Motor neuron (in vitro differentiated cells): Measurements from ENCODE around the gene ASCL4. TPM values are rescaled to one million over a fixed set of nuclear protein-coding genes. Genes with fewer than 3 reads are reported as not detected.
"Not testable (repeated sequence)": the region's sequence is repeated elsewhere in the genome, so short reads cannot be mapped to it uniquely, and the experiment has no call there.

ENCODE experiments used
- ATAC-seq, 8 experiments: fragments of 200-7000 bp; cut with Tn5 transposase; replicated peaks in 6 of 8; 2 replicates each; pipeline ENCODE4 v1.8.0; 2021; ENCODE audit warnings: mild to moderate bottlenecking in 8 of 8, moderate library complexity in 8 of 8
- H3K27ac ChIP-seq, 2 donors: fragments of 250-450 bp; sonication (Bioruptor Pico); 2 replicates each; pipeline ENCODE4 v1.9.0; 2021; ENCODE audit warnings: antibody characterized with exemption in 2 of 2, mild to moderate bottlenecking in 2 of 2, moderate library complexity in 1 of 2
- H3K4me1 ChIP-seq, 2 donors: fragments of 250-450 bp; sonication (Bioruptor Pico); replicated peaks in 1 of 2; 2 replicates each; pipeline ENCODE4 v1.6.1; 2021; ENCODE audit warnings: antibody characterized with exemption in 2 of 2, mild to moderate bottlenecking in 2 of 2, moderate library complexity in 1 of 2
- H3K4me3 ChIP-seq, 5 donors: fragments of 250-450 bp; sonication (Bioruptor Pico); 2 replicates each; pipeline ENCODE4 v1.9.0; 2021; ENCODE audit warnings: antibody characterized with exemption in 5 of 5, mild to moderate bottlenecking in 5 of 5, moderate library complexity in 4 of 5
- WGBS, 10 experiments: fragments of 450-650 bp; shearing (Covaris generic); methylation state at CpG; one replicate each; pipeline ENCODE4 v1.0.0; 2022; 5-methylcytosine and 5-hydroxymethylcytosine counted together
- in situ Hi-C, 9 experiments: fragments of 400-800 bp; cut with MboI; loops; one replicate each; pipeline ENCODE4 v1.15.0; 2021; ENCODE audit warnings: low sequenced_read_pairs in 9 of 9, low pct_unique_long_range_greater_than_20kb in 2 of 9; ENCODE audit not compliant: unreplicated experiment in 9 of 9
- total RNA-seq, 8 experiments: library from RNA; unstranded; fragments of 300-600 nt; gene quantifications; 2 replicates each; pipeline versions ENCODE4 v1.2.3 to v1.2.4, GENCODE V29; 2022

Gene ASCL4, protein sequence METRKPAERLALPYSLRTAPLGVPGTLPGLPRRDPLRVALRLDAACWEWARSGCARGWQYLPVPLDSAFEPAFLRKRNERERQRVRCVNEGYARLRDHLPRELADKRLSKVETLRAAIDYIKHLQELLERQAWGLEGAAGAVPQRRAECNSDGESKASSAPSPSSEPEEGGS
- total RNA-seq = under 1 TPM in 2 of 8 experiments, not detected in 6; 0.08 to 0.43 TPM

DNA sequence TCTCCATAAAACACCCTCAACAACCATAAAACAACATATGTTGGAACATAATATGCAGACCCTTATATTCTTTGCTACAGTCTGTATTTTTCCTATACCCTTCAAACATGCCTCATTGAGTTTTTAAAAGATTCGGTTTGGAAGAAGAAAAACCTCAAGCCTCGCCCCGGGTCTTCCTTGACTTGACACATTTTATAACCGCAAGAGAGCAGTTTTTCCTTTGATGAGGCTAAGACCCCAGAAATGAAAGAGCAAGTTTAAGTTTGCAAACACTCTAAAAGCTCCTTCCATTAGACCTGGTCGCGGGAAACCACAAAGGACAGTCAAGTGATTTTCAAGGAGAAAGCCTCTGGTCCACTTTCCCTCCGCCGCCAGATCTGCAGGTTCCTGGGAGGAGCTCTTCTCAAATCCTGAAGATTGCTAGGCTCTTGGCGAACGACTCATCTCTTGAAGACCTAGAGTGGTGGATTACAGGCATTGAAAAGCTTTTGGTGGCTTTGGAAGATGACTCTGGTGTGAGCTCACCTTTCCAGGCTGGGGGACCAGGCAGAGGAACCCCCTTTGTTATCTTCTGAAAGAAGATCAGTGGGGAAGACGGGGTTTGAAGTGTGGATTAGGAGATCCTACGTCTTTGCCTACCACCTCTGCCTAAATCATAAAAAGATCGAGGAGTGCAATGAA lies at the start of gene ASCL4:
TSS of gene ASCL4 (plus strand) at position 356 of the 681 bp plus-strand sequence. CDS start 515 bp downstream, outside the sequence.
- no peak for ATAC-seq
- in situ Hi-C loops = loop anchor here in 1 of 9 experiments (25.0 kb wide), 1 partner anchor 113 kb away; no protein-coding TSS in a partner anchor
- H3K27ac ChIP-seq = no peak within 1 kb of the TSS
- WGBS, 10 experiments = 40 to 72% (median 56%) methylated on average over 1 to 13 of the region's 13 CpGs; no CpG with 5 or more reads in 1 of the 10 experiments
- no peaks in the 10 kb centered on the region for H3K4me1 ChIP-seq
- H3K4me3 ChIP-seq = peak within 1 kb of the TSS; percentile 24 to 33 (median 26)

DNA sequence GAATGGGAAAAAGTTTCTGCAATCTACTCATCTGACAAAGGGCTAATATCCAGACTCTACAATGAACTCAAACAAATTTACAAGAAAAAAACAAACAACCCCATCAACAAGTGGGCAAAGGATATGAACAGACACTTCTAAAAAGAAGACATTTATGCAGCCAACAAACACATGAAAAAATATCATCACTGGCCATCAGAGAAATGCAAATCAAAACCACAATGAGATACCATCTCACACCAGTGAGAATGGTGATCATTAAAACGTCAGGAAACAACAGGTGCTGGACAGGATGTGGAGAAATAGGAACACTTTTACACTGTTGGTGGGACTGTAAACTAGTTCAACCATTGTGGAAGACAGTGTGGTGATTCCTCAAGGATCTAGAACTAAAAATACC lies 47.2 kb upstream of the ASCL4 start:
- not testable (repeated sequence) for H3K4me1 ChIP-seq, H3K27ac ChIP-seq, H3K4me3 ChIP-seq, ATAC-seq
- 71 to 80% methylated on average over 1 of the region's 1 CpG; no CpG with 5 or more reads in 8 of the 10 experiments for WGBS, 10 experiments
- in situ Hi-C loops = loop anchor here in 1 of 9 experiments (25.0 kb wide), 1 partner anchor 810 kb away; no protein-coding TSS in a partner anchor

DNA sequence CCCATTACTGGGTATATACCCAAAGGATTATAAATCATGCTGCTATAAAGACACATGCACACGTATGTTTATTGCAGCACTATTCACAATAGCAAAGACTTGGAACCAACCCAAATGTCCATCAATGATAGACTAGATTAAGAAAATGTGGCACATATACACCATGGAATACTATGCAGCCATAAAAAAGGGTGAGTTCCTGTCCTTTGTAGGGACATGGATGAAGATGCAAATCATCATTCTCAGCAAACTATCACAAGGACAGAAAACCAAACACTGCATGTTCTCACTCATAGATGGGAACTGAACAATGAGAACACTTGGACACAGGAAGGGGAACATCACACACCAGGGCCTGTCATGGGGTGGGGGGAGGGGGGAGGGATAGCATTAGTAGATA lies 46.8 kb upstream of the ASCL4 start:
- not testable (repeated sequence) for H3K27ac ChIP-seq, H3K4me3 ChIP-seq, ATAC-seq, H3K4me1 ChIP-seq
- no CpG with 5 or more reads among the region's 1 CpG for WGBS, 10 experiments
- in situ Hi-C loops = loop anchor here in 1 of 9 experiments (25.0 kb wide), 1 partner anchor 810 kb away; no protein-coding TSS in a partner anchor

DNA sequence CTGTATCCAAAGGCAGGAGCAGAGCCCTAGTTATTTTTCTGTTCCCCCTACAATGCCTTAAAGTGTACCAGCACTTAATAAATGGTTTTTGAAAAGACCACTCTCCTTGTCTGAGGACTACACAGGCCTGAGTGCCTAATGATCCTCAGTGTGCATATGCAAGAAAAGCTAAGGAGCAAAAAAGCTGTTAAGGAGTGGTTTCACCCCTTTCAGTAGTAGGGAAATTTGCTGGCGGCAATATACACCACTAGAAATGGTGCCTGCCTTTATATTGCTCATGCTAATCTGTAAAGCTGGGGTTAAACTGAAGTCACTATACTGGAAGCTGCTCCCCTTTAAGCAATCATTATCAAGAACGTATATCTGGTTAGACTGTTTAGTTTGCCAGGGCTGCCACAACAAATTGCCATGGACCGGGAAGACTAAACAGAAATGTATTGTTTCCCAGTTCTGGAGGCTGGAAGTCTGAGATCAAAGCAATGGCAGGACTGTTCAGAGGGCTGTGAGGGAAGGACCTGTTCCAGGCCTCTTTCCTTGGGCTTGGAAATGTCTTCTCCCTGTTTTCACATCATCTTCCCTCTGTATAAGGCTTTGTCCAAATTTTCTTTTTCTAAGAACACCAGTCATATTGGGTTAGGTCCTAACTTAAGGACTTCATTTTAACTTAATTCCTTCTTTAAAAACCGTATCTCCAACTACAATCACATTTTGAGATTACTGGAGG lies 43.7 kb upstream of the ASCL4 start:
- WGBS, 10 experiments = 47 to 100% (median 80%) methylated on average over 1 to 4 of the region's 4 CpGs

DNA sequence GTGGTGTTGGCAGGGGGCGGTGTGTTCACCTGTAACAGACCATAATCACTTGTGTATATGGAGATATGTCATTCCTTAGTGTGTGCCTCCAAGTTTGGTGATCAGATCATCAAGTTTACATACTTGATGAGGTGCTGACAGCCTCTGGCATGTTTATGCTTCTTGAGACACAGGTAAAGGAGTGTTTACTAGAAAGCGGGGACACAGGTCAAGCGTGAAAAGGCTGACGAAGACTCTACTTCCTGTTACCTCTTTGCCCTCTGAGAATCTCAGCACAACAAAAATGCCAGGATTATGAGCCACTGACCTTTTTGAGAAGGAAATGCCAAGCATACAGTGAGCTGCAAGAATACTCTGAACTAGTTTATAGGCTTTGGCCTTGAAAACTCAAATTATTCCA lies 43.1 kb upstream of the ASCL4 start:
- Histone ChIP-seq H3K27ac (no peak overlapping the region), H3K4me1 (no peaks in the 10 kb centered on the region), H3K4me3 (no peak overlapping the region)
- no peak for ATAC-seq
- in situ Hi-C loops = loop anchor here in 1 of 9 experiments (25.0 kb wide), 1 partner anchor 806 kb away; no protein-coding TSS in a partner anchor
- WGBS, 10 experiments = 50 to 100% (median 100%) methylated on average over 1 to 4 of the region's 4 CpGs; no CpG with 5 or more reads in 1 of the 10 experiments

More for the DNA sequence above, 43.7 kb upstream of the ASCL4 start:
- Histone ChIP-seq H3K4me3 (no peak overlapping the region), H3K27ac (no peak overlapping the region), H3K4me1 (no peaks in the 10 kb centered on the region)
- in situ Hi-C loops = loop anchor here in 1 of 9 experiments (25.0 kb wide), 1 partner anchor 807 kb away; no protein-coding TSS in a partner anchor
- peak in 3 of 8 experiments; percentile 34 to 72 (median 60) for ATAC-seq

DNA sequence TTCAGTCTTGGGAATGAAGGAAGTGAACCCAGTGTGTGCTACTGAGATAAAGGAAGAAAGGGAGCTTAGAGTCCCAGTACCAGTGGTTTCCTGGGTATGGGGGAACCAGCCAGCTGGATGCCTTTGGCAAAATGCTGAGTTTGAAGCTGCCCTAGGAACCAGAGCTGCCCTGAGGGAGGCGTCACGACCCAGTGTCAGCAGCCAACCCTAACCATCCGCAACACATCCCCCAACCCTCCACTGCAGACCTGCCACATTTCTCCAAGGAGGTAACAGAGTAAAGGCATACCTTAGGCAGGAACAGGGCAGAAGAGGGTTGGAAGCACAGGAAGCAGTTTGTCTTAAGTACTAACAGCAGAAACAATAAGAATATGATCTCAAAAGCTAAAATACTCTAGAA lies 42.1 kb upstream of the ASCL4 start:
- Histone ChIP-seq H3K27ac (no peak overlapping the region), H3K4me1 (no peaks in the 10 kb centered on the region), H3K4me3 (no peak overlapping the region)
- in situ Hi-C loops = loop anchor here in 1 of 9 experiments (25.0 kb wide), 1 partner anchor 805 kb away; no protein-coding TSS in a partner anchor
- 89 to 100% methylated on average over 3 of the region's 3 CpGs; no CpG with 5 or more reads in 8 of the 10 experiments for WGBS, 10 experiments
- ATAC-seq = no peak

DNA sequence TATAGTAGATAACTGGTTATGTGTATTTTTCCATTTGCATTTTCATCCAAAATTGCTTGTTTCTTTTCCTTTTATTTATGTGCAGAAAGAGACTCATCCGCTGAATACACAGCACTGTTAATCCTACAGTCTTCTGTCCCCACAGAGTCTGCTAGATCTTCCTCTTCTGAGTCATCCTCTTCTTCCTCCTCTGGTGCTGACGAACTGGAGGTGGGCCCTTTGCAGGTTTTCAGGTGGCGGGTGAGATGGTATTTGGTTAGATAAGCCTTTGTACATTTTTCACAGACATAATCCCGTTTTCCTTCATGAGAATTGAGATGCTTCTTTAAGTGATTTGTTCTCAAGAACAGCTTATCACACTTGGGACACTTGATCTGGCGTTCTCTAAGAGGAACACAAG lies 40.4 kb upstream of the ASCL4 start:
- 78 to 100% (median 93%) methylated on average over 1 to 5 of the region's 5 CpGs; no CpG with 5 or more reads in 1 of the 10 experiments for WGBS, 10 experiments
- Histone ChIP-seq H3K4me3 (no peak overlapping the region), H3K4me1 (no peaks in the 10 kb centered on the region), H3K27ac (no peak overlapping the region)
- ATAC-seq = no peak
- in situ Hi-C loops = loop anchor here in 1 of 9 experiments (25.0 kb wide), 1 partner anchor 803 kb away; no protein-coding TSS in a partner anchor

DNA sequence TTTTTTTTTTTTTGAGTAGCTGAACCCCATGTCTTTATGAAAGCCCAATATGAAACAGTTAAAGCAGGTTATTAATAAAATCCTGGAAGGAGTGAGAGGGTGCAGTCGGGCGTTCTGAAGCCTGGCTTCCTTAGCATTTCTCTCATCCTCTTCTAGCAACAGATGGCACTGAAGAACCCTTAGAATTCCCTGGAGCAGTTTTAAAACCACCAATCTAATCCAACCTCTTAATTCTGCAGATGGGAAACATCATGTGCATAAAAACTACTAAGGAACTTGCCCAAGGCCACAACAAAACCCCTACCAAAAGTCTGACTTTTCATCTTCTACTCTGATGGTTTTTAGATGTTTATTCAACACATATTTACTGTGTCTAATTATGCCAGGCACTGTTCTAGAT lies 38.7 kb upstream of the ASCL4 start:
- in situ Hi-C loops = loop anchor here in 1 of 9 experiments (25.0 kb wide), 1 partner anchor 802 kb away; no protein-coding TSS in a partner anchor
- H3K27ac ChIP-seq = no peak overlapping the region
- 0 to 100% (median 20%) methylated on average over 1 to 2 of the region's 2 CpGs; no CpG with 5 or more reads in 5 of the 10 experiments for WGBS, 10 experiments
- H3K4me3 ChIP-seq = no peak overlapping the region
- H3K4me1 ChIP-seq = no peaks in the 10 kb centered on the region
- ATAC-seq = peak in 3 of 8 experiments; percentile 56 to 87 (median 62)

DNA sequence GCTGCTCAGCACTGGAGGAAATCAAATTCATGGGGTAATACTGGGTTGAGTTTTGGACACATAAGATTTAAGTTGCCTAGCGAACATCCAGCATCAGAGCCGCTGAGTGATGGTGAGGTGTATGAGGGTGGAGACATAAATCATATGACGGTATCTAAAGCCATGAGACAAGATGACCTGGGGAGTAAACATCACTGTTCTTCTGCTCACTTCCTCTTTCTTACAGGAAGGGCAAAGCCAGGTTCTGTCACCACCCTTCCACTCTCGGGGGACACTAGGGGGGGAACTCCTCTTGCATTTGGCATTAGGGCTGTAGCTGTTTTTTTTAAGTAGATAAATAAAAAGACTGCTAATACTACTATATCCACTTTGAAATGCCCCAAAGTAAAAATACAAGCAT lies 37.6 kb upstream of the ASCL4 start:
- 70 to 100% (median 95%) methylated on average over 1 to 4 of the region's 4 CpGs; no CpG with 5 or more reads in 3 of the 10 experiments for WGBS, 10 experiments
- Histone ChIP-seq H3K27ac (no peak overlapping the region), H3K4me1 (no peaks in the 10 kb centered on the region), H3K4me3 (no peak overlapping the region)
- in situ Hi-C loops = loop anchor here in 1 of 9 experiments (25.0 kb wide), 1 partner anchor 800 kb away; no protein-coding TSS in a partner anchor
- no peak for ATAC-seq

DNA sequence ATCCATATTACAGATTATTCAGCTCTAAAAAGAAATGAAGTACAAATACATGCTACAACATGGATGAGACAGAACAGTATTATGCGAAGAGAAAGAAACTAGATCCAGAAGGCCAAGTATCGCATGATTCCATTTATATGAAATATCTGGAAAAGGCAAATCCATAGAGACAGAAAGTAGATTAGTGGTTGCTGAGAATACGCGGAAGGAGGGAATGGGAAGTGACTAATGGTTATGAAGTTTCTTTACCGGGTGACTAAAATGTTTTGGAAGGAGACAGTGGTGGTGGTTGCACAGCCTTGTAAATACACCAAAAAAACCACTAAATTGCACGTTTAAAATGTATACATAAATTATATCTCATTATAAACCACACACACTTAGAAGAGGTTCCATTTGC lies 26.0 kb upstream of the ASCL4 start:
- ATAC-seq = peak in 2 of 8 experiments; percentile 46 to 51
- no peak overlapping the region for H3K4me3 ChIP-seq
- WGBS, 10 experiments = 0 to 96% (median 87%) methylated on average over 4 to 6 of the region's 6 CpGs
- in situ Hi-C loops = loop anchor here in 1 of 9 experiments (25.0 kb wide), 1 partner anchor 789 kb away; no protein-coding TSS in a partner anchor
- no peak overlapping the region for H3K27ac ChIP-seq
- peaks cover 6 to 15% of the 10 kb centered on the region in 2 donors for H3K4me1 ChIP-seq

DNA sequence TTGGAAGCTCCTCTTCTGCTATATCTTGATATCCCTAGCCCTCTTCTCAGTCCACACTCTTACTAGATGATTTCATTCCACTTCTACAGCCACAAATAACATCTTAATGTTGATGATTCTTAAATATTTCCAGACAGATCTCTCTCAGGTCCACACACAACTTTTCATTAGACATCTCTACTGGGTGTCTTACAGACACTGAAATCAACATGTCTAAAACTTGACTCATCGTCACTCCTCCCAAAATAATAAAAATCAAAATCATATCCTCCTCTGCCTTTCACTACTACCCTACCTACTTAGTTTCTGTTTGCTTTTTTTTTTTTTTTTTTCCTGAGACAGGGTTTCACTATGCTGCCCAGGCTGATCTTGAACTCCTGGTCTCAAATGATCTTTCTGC lies 25.4 kb upstream of the ASCL4 start:
- peak in 2 of 8 experiments; percentile 57 to 81 for ATAC-seq
- H3K27ac ChIP-seq = no peak overlapping the region
- WGBS, 10 experiments = 15 to 100% (median 86%) methylated on average over 1 of the region's 1 CpG; no CpG with 5 or more reads in 1 of the 10 experiments
- H3K4me3 ChIP-seq = no peak overlapping the region
- H3K4me1 ChIP-seq = peaks cover 6 to 15% of the 10 kb centered on the region in 2 donors
- in situ Hi-C loops = loop anchor here in 1 of 9 experiments (25.0 kb wide), 1 partner anchor 788 kb away; no protein-coding TSS in a partner anchor

DNA sequence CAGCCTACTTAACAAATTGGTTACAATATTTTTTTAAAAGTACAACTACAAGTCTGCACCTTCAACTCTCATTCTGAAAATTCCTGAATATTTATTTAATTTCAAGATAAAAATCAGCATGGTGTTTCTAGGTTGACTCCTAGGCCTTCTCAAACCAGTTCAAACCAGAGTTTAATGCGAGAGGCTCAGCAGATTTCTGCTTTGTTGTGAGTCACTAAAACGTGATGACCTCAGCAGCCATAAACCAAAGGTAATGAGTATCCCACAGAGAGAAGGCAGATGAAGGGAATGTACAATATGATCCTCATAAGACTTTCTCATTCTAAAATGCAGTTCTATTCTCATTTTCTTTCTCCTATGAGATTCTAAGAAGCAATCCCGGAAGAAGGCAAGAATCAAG lies 15.1 kb upstream of the ASCL4 start:
- Histone ChIP-seq H3K4me1 (peaks cover 2 to 10% of the 10 kb centered on the region in 2 donors), H3K27ac (peak overlapping the region; percentile 88 to 89), H3K4me3 (peak overlapping the region; percentile 68 to 81 (median 75))
- in situ Hi-C loops = loop anchor here in 1 of 9 experiments (25.0 kb wide), 1 partner anchor 128 kb away; no protein-coding TSS in a partner anchor
- 0 to 17% (median 6%) methylated on average over 1 to 3 of the region's 3 CpGs; no CpG with 5 or more reads in 3 of the 10 experiments for WGBS, 10 experiments
- peak; percentile 38 to 57 (median 48) for ATAC-seq
